Keratinocyte (primary cell): Measurements from ENCODE around the gene ISOC2. TPM values are rescaled to one million over a fixed set of nuclear protein-coding genes. Genes with fewer than 3 reads are reported as not detected.

Source experiments
- DNase-seq: peaks from one replicate; pipeline ENCODE4 v3.0.0-alpha.2; 2011; ENCODE audit warnings: low read depth, missing footprints, low spot score
- FAIRE-seq: peaks from 2 replicates; lab custom pipeline; 2011; peaks lifted over from hg19 to GRCh38; lab: Jason Lieb, UNC
- H2AFZ ChIP-seq: 2 replicates; pipeline ENCODE4 v1.6.0; 2012; ENCODE audit warnings: low read length, control low read depth, inconsistent platforms; ENCODE audit not compliant: control insufficient read depth
- H3K27ac ChIP-seq: 2 replicates; pipeline ENCODE4 v1.5.1; 2011; ENCODE audit warnings: low read length; ENCODE audit not compliant: control insufficient read depth, insufficient read depth
- H3K27me3 ChIP-seq: 3 replicates; pipeline ENCODE4 v1.6.0; 2011; ENCODE audit warnings: low read length; ENCODE audit not compliant: control insufficient read depth, insufficient read depth; ENCODE audit errors: extremely low read depth
- H3K36me3 ChIP-seq, 2 experiments: 2 replicates in 1 of 2; 3 replicates in 1 of 2; pipeline ENCODE4 v1.5.1; 2011; ENCODE audit warnings: low read length in 2 of 2, mild to moderate bottlenecking in 1 of 2; ENCODE audit not compliant: control insufficient read depth in 2 of 2, insufficient read depth in 2 of 2; ENCODE audit errors: extremely low read depth in 1 of 2
- H3K4me1 ChIP-seq: 3 replicates; pipeline ENCODE4 v1.5.1; 2011; ENCODE audit warnings: low read length; ENCODE audit not compliant: control insufficient read depth, insufficient read depth; ENCODE audit errors: extremely low read depth
- H3K4me2 ChIP-seq: 3 replicates; pipeline ENCODE4 v1.6.0; 2011; ENCODE audit warnings: low read depth, low read length; ENCODE audit not compliant: control insufficient read depth, insufficient read depth; ENCODE audit errors: extremely low read depth
- H3K4me3 ChIP-seq, 3 experiments: fragments of 200-600 bp in 1 of 3; sonication (generic) in 1 of 3; 2 replicates in 2 of 3; 3 replicates in 1 of 3; pipeline ENCODE4 v1.5.1; 2011 to 2016; ENCODE audit warnings: low read length in 3 of 3, mild to moderate bottlenecking in 3 of 3, control low read depth in 2 of 3, inconsistent platforms in 1 of 3, low read depth in 1 of 3, mixed read lengths in 1 of 3, mixed run types in 1 of 3, moderate library complexity in 1 of 3; ENCODE audit not compliant: control insufficient read depth in 2 of 3, insufficient read depth in 2 of 3; ENCODE audit errors: extremely low read depth in 1 of 3
- H3K79me2 ChIP-seq: 2 replicates; pipeline ENCODE4 v1.6.0; 2012; ENCODE audit warnings: low read length; ENCODE audit not compliant: control insufficient read depth, insufficient read depth
- H3K9ac ChIP-seq: 3 replicates; pipeline ENCODE4 v1.6.0; 2011; ENCODE audit warnings: low read length; ENCODE audit not compliant: control insufficient read depth, insufficient read depth; ENCODE audit errors: extremely low read depth
- H3K9me1 ChIP-seq: 3 replicates; pipeline ENCODE4 v1.6.0; 2011; ENCODE audit warnings: low read length; ENCODE audit not compliant: control insufficient read depth, insufficient read depth; ENCODE audit errors: extremely low read depth
- H3K9me3 ChIP-seq: 2 replicates; pipeline ENCODE4 v1.5.1; 2012; ENCODE audit warnings: low read depth, low read length; ENCODE audit not compliant: control insufficient read depth
- H4K20me1 ChIP-seq: 3 replicates; pipeline ENCODE4 v1.6.0; 2011; ENCODE audit warnings: low read length; ENCODE audit not compliant: control insufficient read depth, insufficient read depth; ENCODE audit errors: extremely low read depth
- CTCF ChIP-seq, 3 experiments: IDR thresholded peaks in 1 of 3; conservative IDR thresholded peaks in 1 of 3; optimal IDR thresholded peaks in 1 of 3; 2 replicates in 2 of 3; 3 replicates in 1 of 3; pipeline versions ENCODE3 to v1.5.1; 2011; ENCODE audit warnings: low read length in 3 of 3, mild to moderate bottlenecking in 3 of 3, moderate library complexity in 2 of 3, control low read depth in 1 of 3, inconsistent platforms in 1 of 3; ENCODE audit not compliant: insufficient read depth in 2 of 3; ENCODE audit errors: extremely low read depth in 1 of 3
- EZH2 ChIP-seq: IDR thresholded peaks from one replicate; pipeline ENCODE4 v1.6.1; 2012; ENCODE audit warnings: inconsistent platforms, mild to moderate bottlenecking, low read length, moderate library complexity
- dilution Hi-C: fragments of 300-500 bp; cut with MboI; formaldehyde crosslinking; loops from one replicate; pipeline ENCODE4 v1.7.0; 2020; ENCODE audit warnings: low sequenced_read_pairs; ENCODE audit not compliant: extremely low pct_ligation_motif_present
- polyA plus RNA-seq, 5 experiments: library from polyadenylated mRNA; depleted of rRNA in 3 of 5; stranded (reverse) in 3 of 5; stranded (forward) in 1 of 5; unstranded in 1 of 5; fragments of >200 nt; gene quantifications; 1 replicate in 1 of 5; 2 replicates in 3 of 5; 3 replicates in 1 of 5; pipeline versions ENCODE4 v1.2.1 to v1.2.3, GENCODE V29; 2011 to 2012; ENCODE audit warnings: missing spikeins in 2 of 5, low read depth in 1 of 5, low replicate concordance in 1 of 5

The ISOC2 gene
- polyA plus RNA-seq, 1 donor (not counting 4 experiments of a cell fraction or from before 2014, with no cell fraction given), result 24.5 TPM

- Histone ChIP-seq H3K79me2 (no peaks in the 10 kb centered on the region), H3K36me3 (no peaks in the 10 kb centered on the region), H4K20me1 (no peaks in the 10 kb centered on the region), H3K4me3 (no peak overlapping the region), H2AFZ (no peak overlapping the region), H3K27me3 (no peaks in the 10 kb centered on the region), H3K9ac (no peak overlapping the region), H3K27ac (no peak overlapping the region), H3K9me3 (no peaks in the 10 kb centered on the region), H3K9me1 (no peaks in the 10 kb centered on the region), H3K4me2 (no peak overlapping the region), H3K4me1 (peaks cover 11% of the 10 kb centered on the region)
- TF ChIP-seq CTCF (optimal IDR thresholded peaks at IDR 0.05 in 1 of 3, IDR thresholded peaks at IDR 0.05 in 1 of 3, conservative IDR thresholded peaks at IDR 0.05 in 1 of 3; ENCODE audit: extremely low read depth in 1 of 3, insufficient read depth in 2 of 3, low read length in 3 of 3) (no peak), EZH2 (no peak)
- dilution Hi-C loops, result no loop called here
- DNase-seq, result no peak
- FAIRE-seq, result no peak
These were observed 2.2 kb upstream of the ISOC2 start for GRCh38 chr19:55463583-55464031.

GRCh38 chr19:55462722-55463121, 1.3 kb upstream of the ISOC2 start:
- Histone ChIP-seq H3K9ac (no peak overlapping the region), H3K27ac (no peak overlapping the region), H3K4me2 (peak overlapping the region; percentile 96), H2AFZ (no peak overlapping the region), H3K4me1 (peaks cover 9% of the 10 kb centered on the region), H3K27me3 (no peaks in the 10 kb centered on the region), H3K4me3 (no peak overlapping the region), H4K20me1 (no peaks in the 10 kb centered on the region), H3K9me1 (no peaks in the 10 kb centered on the region), H3K79me2 (no peaks in the 10 kb centered on the region), H3K9me3 (no peaks in the 10 kb centered on the region), H3K36me3 (no peaks in the 10 kb centered on the region)
- no peak for FAIRE-seq
- DNase-seq, result no peak
- TF ChIP-seq EZH2 (no peak), CTCF (optimal IDR thresholded peaks at IDR 0.05 in 1 of 3, IDR thresholded peaks at IDR 0.05 in 1 of 3, conservative IDR thresholded peaks at IDR 0.05 in 1 of 3; ENCODE audit: extremely low read depth in 1 of 3, insufficient read depth in 2 of 3, low read length in 3 of 3) (no peak)
- dilution Hi-C loops, result no loop called here
